ENCODE data around the gene PLCB1. TPM values are rescaled to one million over a fixed set of nuclear protein-coding genes. Genes with fewer than 3 reads are reported as not detected.
"Not testable (repeated sequence)": the region's sequence is repeated elsewhere in the genome, so short reads cannot be mapped to it uniquely, and the experiment has no call there.

The PLCB1 gene
- total RNA-seq, 2 experiments from 2014 or later, result 0.63 to 1.5 TPM

DNA sequence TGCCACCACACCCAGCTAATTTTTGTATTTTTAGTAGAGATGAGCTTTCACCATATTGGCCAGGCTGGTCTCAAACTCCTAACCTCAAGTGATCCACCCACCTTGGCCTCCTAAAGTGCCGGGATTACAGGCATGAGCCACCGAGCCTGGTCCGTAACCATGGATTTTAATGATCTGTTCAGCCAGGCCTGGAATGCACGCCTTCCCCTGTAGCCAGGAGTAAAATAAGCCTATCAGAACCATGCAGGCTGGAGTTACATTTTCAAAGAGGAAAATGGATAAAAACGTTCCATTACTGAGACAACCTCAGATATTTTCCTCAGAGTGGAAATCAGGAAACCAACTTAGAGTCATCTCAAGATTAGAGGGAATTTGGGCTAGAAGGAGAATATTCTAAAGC, 304.9 kb downstream of the PLCB1 start:
- H3K27me3 Mint-ChIP-seq (ENCODE audit: low read depth); H3K4me1 Mint-ChIP-seq (ENCODE audit: low read depth); H3K4me3 Mint-ChIP-seq; H3K27ac Mint-ChIP-seq; CTCF ChIA-PET; ATAC-seq; H3K36me3 Mint-ChIP-seq (ENCODE audit: low read depth); H3K9me3 Mint-ChIP-seq (ENCODE audit: insufficient read depth); POLR2A ChIA-PET; DNase-seq: not testable (repeated sequence)

DNA sequence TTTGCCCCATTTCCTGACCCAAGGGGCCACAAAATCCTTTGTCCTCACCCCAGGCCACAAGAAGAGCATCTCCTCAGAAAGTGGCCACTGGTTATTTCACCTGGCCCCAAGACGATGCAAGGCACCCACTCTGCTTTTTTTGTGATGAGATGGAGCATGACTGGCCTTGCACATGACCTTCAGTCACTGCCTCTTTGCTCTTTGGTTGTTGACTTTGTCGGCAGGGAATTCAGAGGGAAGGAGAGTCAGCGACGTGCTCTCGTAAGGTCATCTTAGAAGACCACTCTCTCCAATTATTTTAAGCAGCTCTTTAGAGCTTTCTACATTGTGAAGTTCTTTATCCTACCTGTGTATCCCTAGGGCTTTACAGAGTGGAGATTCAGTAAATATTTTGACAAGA, 306.7 kb downstream of the PLCB1 start:
- DNase-seq (no peak), ATAC-seq (no peak)
- Mint-ChIP-seq H3K4me1 (ENCODE audit: low read depth) (no peaks in the 10 kb centered on the region), H3K36me3 (ENCODE audit: low read depth) (no peaks in the 10 kb centered on the region), H3K9me3 (ENCODE audit: insufficient read depth) (no peaks in the 10 kb centered on the region), H3K4me3 (no peak overlapping the region), H3K27me3 (ENCODE audit: low read depth) (no peaks in the 10 kb centered on the region), H3K27ac (no peak overlapping the region)
- ChIA-PET POLR2A (no interaction called here), CTCF (no interaction called here)

DNA sequence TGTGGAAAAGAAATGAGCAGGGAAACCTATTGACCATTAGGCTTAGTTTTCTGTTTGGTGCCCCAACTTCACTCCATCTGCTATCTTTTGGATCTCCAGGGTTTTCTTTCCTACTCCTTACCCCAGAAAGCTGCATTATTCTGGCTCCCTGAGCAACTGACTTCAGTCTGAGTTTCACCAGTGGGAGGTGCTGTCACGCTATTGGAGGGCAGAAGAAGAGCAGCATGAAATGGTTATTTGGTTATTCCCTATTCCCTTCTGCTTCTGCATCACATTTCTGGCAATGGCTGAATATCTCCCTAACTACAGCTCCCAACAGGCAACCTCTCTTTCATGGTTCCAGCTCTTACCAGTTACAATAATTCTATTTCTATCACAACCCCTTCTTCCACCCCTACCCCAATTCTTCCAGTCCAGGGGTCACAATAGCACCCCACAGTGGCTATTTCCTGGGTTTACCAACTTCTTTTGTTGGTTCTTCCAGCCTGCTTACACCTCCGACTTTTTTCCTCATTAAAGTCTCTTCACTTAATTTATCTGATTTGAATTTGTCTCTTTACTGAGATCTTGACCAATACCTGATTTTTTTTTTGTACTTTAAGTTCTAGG, 311.5 kb downstream of the PLCB1 start:
- POLR2A ChIA-PET, result no interaction called here
- DNase-seq, result no peak
- Mint-ChIP-seq H3K4me1 (ENCODE audit: low read depth) (no peaks in the 10 kb centered on the region), H3K27me3 (ENCODE audit: low read depth) (no peaks in the 10 kb centered on the region), H3K27ac (no peak overlapping the region), H3K36me3 (ENCODE audit: low read depth) (no peaks in the 10 kb centered on the region), H3K9me3 (ENCODE audit: insufficient read depth) (no peaks in the 10 kb centered on the region), H3K4me3 (no peak overlapping the region)
- no peak for ATAC-seq
- CTCF ChIA-PET, result no interaction called here

DNA sequence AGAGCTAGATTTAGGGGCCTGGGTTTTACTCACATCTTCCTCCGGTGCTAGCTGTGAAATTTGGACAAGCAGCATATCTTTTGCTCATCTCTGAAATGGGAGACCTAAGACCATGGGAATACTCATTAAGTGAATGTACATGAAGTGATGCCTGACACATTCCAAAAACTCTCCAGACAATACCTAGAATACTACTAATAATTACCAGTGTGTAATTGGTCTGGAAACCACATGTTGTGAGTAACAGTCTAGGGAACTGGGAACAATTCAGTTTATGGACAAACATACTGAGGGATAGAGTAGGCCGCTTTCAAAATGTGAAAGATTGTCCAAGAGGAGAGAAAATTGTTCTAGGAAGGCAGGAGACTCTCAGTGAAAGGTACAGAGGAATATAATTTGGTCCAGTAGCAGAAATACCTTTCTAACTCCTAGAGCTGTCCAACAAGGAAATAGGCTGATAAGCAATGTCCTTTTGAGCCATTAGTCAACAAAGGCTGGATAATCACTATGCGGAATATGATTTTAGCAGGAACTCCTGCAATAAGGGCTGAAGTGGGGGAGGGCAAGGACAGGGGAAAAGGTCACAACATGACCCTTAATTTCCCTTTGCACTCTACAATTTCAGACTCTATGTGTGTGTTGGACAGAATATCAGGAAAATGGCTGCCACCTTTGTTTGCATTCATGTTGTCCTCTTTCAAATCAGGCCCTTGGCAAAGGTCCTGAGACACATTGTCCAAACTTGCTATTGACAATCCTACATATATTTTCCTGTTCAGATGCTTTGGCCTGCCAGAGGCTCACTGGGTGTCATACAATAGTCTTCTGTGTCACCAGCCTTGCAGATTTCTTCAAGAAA, 315.4 kb downstream of the PLCB1 start:
- H3K27ac Mint-ChIP-seq, result no peak overlapping the region
- no peaks in the 10 kb centered on the region for H3K4me1 Mint-ChIP-seq (ENCODE audit: low read depth)
- no peaks in the 10 kb centered on the region for H3K9me3 Mint-ChIP-seq (ENCODE audit: insufficient read depth)
- H3K27me3 Mint-ChIP-seq (ENCODE audit: low read depth), result no peaks in the 10 kb centered on the region
- DNase-seq (no peak), ATAC-seq (no peak)
- ChIA-PET POLR2A (no interaction called here), CTCF (no interaction called here)
- H3K36me3 Mint-ChIP-seq (ENCODE audit: low read depth), result no peaks in the 10 kb centered on the region
- H3K4me3 Mint-ChIP-seq, result no peak overlapping the region

GRCh38 chr20:8449123-8449522, 317.1 kb downstream of the PLCB1 start:
- no peaks in the 10 kb centered on the region for H3K36me3 Mint-ChIP-seq (ENCODE audit: low read depth)
- H3K4me3 Mint-ChIP-seq, result no peak overlapping the region
- no peak for ATAC-seq
- no peaks in the 10 kb centered on the region for H3K27me3 Mint-ChIP-seq (ENCODE audit: low read depth)
- DNase-seq, result no peak
- no peaks in the 10 kb centered on the region for H3K9me3 Mint-ChIP-seq (ENCODE audit: insufficient read depth)
- ChIA-PET POLR2A (no interaction called here), CTCF (no interaction called here)
- no peaks in the 10 kb centered on the region for H3K4me1 Mint-ChIP-seq (ENCODE audit: low read depth)
- no peak overlapping the region for H3K27ac Mint-ChIP-seq

DNA sequence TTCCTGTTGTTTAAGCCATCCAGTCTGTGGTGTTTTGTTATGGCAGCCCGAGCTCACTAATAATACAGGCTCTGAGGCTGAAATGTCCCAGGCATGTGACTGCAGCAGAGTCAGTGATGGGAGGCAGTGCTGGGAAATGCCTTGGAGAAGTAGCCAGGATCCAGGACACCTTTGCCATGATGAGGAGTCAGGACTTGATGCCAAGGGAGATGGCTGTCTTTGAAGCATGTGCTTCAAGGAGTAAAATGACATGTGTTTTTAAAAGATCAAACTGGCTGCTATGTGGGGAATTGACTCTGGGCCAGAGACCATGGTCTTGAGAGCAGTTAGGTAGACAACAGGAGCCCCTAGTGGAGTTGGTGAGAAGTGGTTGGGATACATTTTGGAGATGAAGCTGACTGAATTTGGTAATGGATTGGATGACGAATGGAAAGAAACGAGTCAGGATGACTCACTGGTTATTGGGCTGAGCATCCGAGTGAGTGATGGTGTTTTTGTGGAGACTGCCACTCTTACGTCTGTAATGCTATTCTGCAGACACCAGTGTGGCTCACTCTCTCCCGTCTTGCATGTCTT, 322.2 kb downstream of the PLCB1 start:
- Mint-ChIP-seq H3K27ac (no peak overlapping the region), H3K4me1 (ENCODE audit: low read depth) (no peaks in the 10 kb centered on the region), H3K36me3 (ENCODE audit: low read depth) (no peaks in the 10 kb centered on the region), H3K9me3 (ENCODE audit: insufficient read depth) (no peaks in the 10 kb centered on the region), H3K4me3 (no peak overlapping the region), H3K27me3 (ENCODE audit: low read depth) (no peaks in the 10 kb centered on the region)
- CTCF ChIA-PET, result no interaction called here
- DNase-seq, result no peak
- ATAC-seq, result no peak
- POLR2A ChIA-PET, result interaction anchor here (0.6 kb wide), 1 partner anchor 95 kb away, joined by 3 read pairs; no protein-coding TSS in a partner anchor

- Mint-ChIP-seq H3K27ac (no peak overlapping the region), H3K36me3 (ENCODE audit: low read depth) (no peaks in the 10 kb centered on the region), H3K27me3 (ENCODE audit: low read depth) (no peaks in the 10 kb centered on the region), H3K4me1 (ENCODE audit: low read depth) (no peaks in the 10 kb centered on the region), H3K9me3 (ENCODE audit: insufficient read depth) (no peaks in the 10 kb centered on the region), H3K4me3 (no peak overlapping the region)
- POLR2A ChIA-PET, result no interaction called here
- DNase-seq (no peak), ATAC-seq (no peak)
- CTCF ChIA-PET, result no interaction called here
Measured at GRCh38 chr20:8456765-8457164, 324.7 kb downstream of the PLCB1 start.

DNA sequence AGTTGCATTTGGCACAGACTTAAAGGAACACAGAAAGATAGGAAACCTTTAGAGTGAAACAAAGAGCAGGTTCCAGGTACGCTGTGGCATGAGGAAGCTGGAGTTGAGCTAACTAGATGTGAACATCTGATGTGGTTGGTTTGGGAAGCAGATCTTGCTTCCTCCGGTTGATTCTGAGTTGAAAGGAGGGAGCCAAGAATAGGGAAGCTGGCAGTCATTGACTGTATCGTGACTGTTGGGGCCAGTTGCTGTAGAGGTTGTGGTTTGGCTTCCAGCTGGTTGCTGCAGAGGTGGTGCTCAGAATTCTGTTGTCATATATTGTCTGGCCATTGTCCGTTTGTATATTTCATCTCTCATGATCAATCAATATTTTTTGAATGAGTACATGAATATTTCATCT, 325.9 kb downstream of the PLCB1 start:
- H3K27ac Mint-ChIP-seq, result no peak overlapping the region
- ATAC-seq, result no peak
- H3K9me3 Mint-ChIP-seq (ENCODE audit: insufficient read depth), result no peaks in the 10 kb centered on the region

GRCh38 chr20:8461186-8461585, 329.1 kb downstream of the PLCB1 start:
- ATAC-seq (no peak), DNase-seq (no peak)
- H3K9me3 Mint-ChIP-seq (ENCODE audit: insufficient read depth), result no peaks in the 10 kb centered on the region
- H3K4me1 Mint-ChIP-seq (ENCODE audit: low read depth), result no peaks in the 10 kb centered on the region
- ChIA-PET POLR2A (no interaction called here), CTCF (no interaction called here)
- H3K36me3 Mint-ChIP-seq (ENCODE audit: low read depth), result no peaks in the 10 kb centered on the region
- H3K4me3 Mint-ChIP-seq, result no peak overlapping the region
- H3K27me3 Mint-ChIP-seq (ENCODE audit: low read depth), result no peaks in the 10 kb centered on the region
- H3K27ac Mint-ChIP-seq, result no peak overlapping the region

More for the DNA sequence above, 325.9 kb downstream of the PLCB1 start:
- Mint-ChIP-seq H3K4me3 (no peak overlapping the region), H3K36me3 (ENCODE audit: low read depth) (no peaks in the 10 kb centered on the region), H3K27me3 (ENCODE audit: low read depth) (no peaks in the 10 kb centered on the region), H3K4me1 (ENCODE audit: low read depth) (no peaks in the 10 kb centered on the region)
- ChIA-PET POLR2A (no interaction called here), CTCF (no interaction called here)
- no peak for DNase-seq

- H3K27me3 Mint-ChIP-seq (ENCODE audit: low read depth), result no peaks in the 10 kb centered on the region
- DNase-seq (no peak), ATAC-seq (no peak)
- no peaks in the 10 kb centered on the region for H3K9me3 Mint-ChIP-seq (ENCODE audit: insufficient read depth)
- H3K4me3 Mint-ChIP-seq, result no peak overlapping the region
- no peaks in the 10 kb centered on the region for H3K4me1 Mint-ChIP-seq (ENCODE audit: low read depth)
- no peaks in the 10 kb centered on the region for H3K36me3 Mint-ChIP-seq (ENCODE audit: low read depth)
- no peak overlapping the region for H3K27ac Mint-ChIP-seq
- ChIA-PET POLR2A (no interaction called here), CTCF (no interaction called here)
Measured at GRCh38 chr20:8464368-8464767, 332.3 kb downstream of the PLCB1 start.

- H3K9me3 Mint-ChIP-seq (ENCODE audit: insufficient read depth); H3K4me3 Mint-ChIP-seq; H3K27ac Mint-ChIP-seq; CTCF ChIA-PET; H3K36me3 Mint-ChIP-seq (ENCODE audit: low read depth); H3K27me3 Mint-ChIP-seq (ENCODE audit: low read depth); DNase-seq; H3K4me1 Mint-ChIP-seq (ENCODE audit: low read depth); POLR2A ChIA-PET; ATAC-seq: not testable (repeated sequence)
Measured at GRCh38 chr20:8466781-8467180, 334.7 kb downstream of the PLCB1 start.

DNA sequence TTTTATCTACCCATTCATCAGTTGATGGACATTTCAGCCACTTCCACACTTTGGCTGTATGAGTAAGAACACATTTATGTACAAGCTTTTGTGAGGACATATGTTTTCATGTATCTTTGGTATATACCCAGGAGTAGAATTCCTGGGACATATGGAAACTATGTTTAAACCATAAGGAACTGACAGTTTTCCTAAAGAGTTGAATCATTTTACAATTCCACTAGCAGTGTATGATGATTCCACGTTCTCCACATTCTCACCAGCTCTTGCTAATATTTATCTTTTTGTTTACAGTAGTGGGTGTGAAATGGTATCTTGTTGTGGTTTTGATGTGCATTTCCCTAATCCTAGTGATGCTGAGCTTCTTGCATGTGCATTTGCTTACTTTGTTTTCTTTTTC, 338.1 kb downstream of the PLCB1 start:
- Mint-ChIP-seq H3K27ac (no peak overlapping the region), H3K4me1 (ENCODE audit: low read depth) (no peaks in the 10 kb centered on the region), H3K4me3 (no peak overlapping the region), H3K36me3 (ENCODE audit: low read depth) (no peaks in the 10 kb centered on the region), H3K9me3 (ENCODE audit: insufficient read depth) (no peaks in the 10 kb centered on the region), H3K27me3 (ENCODE audit: low read depth) (no peaks in the 10 kb centered on the region)
- ATAC-seq (no peak), DNase-seq (no peak)
- CTCF ChIA-PET, result no interaction called here
- POLR2A ChIA-PET, result no interaction called here

Measured in activated CD8-positive, alpha-beta T cell treated with anti-CD3 and anti-CD28 coated beads, Interleukin-2, amount 10 ng/mL, durations not matched to agents 7 days and 5 days (primary cell).